H54 (cell line): ENCODE data around the gene BPTF.
"Not testable (repeated sequence)": the region's sequence is repeated elsewhere in the genome, so short reads cannot be mapped to it uniquely, and the experiment has no call there.

Experiments
- DNase-seq: peaks from one replicate; pipeline ENCODE4 v3.0.0; 2011; ENCODE audit warnings: low spot score, mixed read lengths; ENCODE audit not compliant: insufficient read length
- FAIRE-seq: peaks from 3 replicates; lab custom pipeline; 2011; peaks lifted over from hg19 to GRCh38; lab: Jason Lieb, UNC
- POLR2A ChIP-seq: IDR thresholded peaks from 2 replicates; pipeline ENCODE4 v1.6.1; 2011; ENCODE audit warnings: low read depth, mild to moderate bottlenecking, low read length

BPTF gene

GRCh38 chr17:67911059-67911782 lies 85.9 kb downstream of the BPTF start:
- DNase-seq: no peak
- FAIRE-seq: no peak
- no peak for TF ChIP-seq POLR2A

- FAIRE-seq (no peak), DNase-seq (no peak)
- no peak for TF ChIP-seq POLR2A
Measured at GRCh38 chr17:67912088-67912487, 86.8 kb downstream of the BPTF start.

- no peak for FAIRE-seq
- DNase-seq: no peak
- TF ChIP-seq POLR2A: no peak
Measured at GRCh38 chr17:67912656-67913055, 87.4 kb downstream of the BPTF start.

- TF ChIP-seq POLR2A: no peak
- FAIRE-seq: no peak
Measured at GRCh38 chr17:67920212-67920611, 94.9 kb downstream of the BPTF start.

GRCh38 chr17:67922503-67922902 lies 97.2 kb downstream of the BPTF start:
- FAIRE-seq: no peak
- TF ChIP-seq POLR2A: no peak
- no peak for DNase-seq

More at GRCh38 chr17:67920212-67920611, 94.9 kb downstream of the BPTF start:
- DNase-seq: no peak

- peak; percentile 75 for FAIRE-seq
- DNase-seq: not testable (repeated sequence)
Measured at GRCh38 chr17:67928842-67929241, 103.5 kb downstream of the BPTF start.

GRCh38 chr17:67931227-67931626 lies 105.9 kb downstream of the BPTF start:
- DNase-seq (no peak), FAIRE-seq (no peak)
- no peak for TF ChIP-seq POLR2A

GRCh38 chr17:67942810-67943209 lies 117.5 kb downstream of the BPTF start:
- TF ChIP-seq POLR2A: no peak
- DNase-seq (no peak), FAIRE-seq (peak; percentile 45)

GRCh38 chr17:67944035-67944434 lies 118.7 kb downstream of the BPTF start:
- no peak for DNase-seq
- TF ChIP-seq POLR2A: no peak
- FAIRE-seq: no peak

GRCh38 chr17:67946513-67946912 lies 121.2 kb downstream of the BPTF start:
- FAIRE-seq: no peak
- no peak for TF ChIP-seq POLR2A
- no peak for DNase-seq

- no peak for FAIRE-seq
- no peak for DNase-seq
- no peak for TF ChIP-seq POLR2A
Measured at GRCh38 chr17:67947325-67947813, 122.1 kb downstream of the BPTF start.

GRCh38 chr17:67950945-67951344 lies 125.6 kb downstream of the BPTF start:
- TF ChIP-seq POLR2A: no peak
- no peak for DNase-seq
- FAIRE-seq: no peak

GRCh38 chr17:67959510-67959909 lies 134.2 kb downstream of the BPTF start:
- FAIRE-seq (no peak), DNase-seq (no peak)
- TF ChIP-seq POLR2A: no peak

- not testable (repeated sequence) for FAIRE-seq, DNase-seq
Measured at GRCh38 chr17:67960276-67960675, 135.0 kb downstream of the BPTF start.

- DNase-seq, FAIRE-seq: not testable (repeated sequence)
Measured at GRCh38 chr17:67962156-67962555, 136.9 kb downstream of the BPTF start.

- DNase-seq: not testable (repeated sequence)
- peak; percentile 98 for FAIRE-seq
Measured at GRCh38 chr17:67963145-67963572, 137.9 kb downstream of the BPTF start.
